ENCODE data around the gene TRIM24. TPM values are rescaled to one million over a fixed set of nuclear protein-coding genes. Genes with fewer than 3 reads are reported as not detected.

Gene TRIM24
- total and polyA plus RNA-seq, 2 of the 13 experiments (the other 11 are each of a cell fraction or from before 2014, with no cell fraction given), result 100 to 106 TPM

DNA sequence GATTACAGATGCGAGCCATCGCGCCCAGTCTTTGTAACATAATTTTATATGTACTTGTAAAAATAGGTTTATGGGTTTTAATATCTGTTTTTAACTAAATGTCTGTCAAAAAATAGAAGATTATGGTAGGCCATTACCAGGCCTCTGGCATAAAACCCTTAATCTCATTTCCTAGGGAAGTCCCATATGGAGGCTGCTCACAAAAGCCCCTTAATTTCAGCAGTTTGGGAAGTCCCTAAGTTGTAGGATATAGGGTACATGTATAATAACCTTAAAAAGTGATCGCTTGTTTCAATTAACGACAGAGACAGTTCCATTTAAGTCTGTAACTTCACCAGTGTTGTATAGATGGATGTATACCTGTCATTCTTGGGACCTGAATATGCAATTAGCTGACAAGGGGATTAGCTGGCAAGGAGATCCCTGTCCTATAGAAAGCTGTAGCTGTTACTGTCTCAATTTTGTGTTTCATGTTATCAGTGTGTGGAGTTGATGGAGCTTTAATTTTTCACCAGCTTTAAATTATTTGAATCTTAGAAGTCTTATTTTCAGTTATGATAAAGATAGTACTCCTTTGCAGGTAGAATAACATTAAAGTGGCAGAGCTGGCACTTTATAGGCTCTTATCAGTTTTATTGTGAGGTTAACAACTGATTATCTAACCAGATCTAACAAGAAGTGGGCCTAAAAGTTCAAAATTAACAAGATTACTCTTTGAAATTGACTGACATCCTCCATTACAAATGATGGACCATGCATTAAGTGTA, 10.5 kb downstream of the TRIM24 start:
- H3K27ac ChIP-seq (ENCODE audit: extremely low read length, insufficient read depth, low read length), result no peak overlapping the region
- POLR2A ChIA-PET, result interaction anchor here (0.6 to 1.4 kb wide), 3 partner anchors 8 to 121 kb away, joined by 3 read pairs; no protein-coding TSS in a partner anchor
- TF ChIP-seq PHF8 (CRISPR knock-in tag; IDR thresholded peaks at IDR 0.05), result no peak
- TF ChIP-seq, protein P1, sequence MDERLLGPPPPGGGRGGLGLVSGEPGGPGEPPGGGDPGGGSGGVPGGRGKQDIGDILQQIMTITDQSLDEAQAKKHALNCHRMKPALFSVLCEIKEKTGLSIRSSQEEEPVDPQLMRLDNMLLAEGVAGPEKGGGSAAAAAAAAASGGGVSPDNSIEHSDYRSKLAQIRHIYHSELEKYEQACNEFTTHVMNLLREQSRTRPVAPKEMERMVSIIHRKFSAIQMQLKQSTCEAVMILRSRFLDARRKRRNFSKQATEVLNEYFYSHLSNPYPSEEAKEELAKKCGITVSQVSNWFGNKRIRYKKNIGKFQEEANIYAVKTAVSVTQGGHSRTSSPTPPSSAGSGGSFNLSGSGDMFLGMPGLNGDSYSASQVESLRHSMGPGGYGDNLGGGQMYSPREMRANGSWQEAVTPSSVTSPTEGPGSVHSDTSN (CRISPR knock-in tag; IDR thresholded peaks at IDR 0.05), result no peak
- TF ChIP-seq MYC (CRISPR knock-in tag; IDR thresholded peaks at IDR 0.05; ENCODE audit: borderline replicate concordance), result no peak
- TF ChIP-seq ZNF740 (CRISPR knock-in tag; IDR thresholded peaks at IDR 0.05), result no peak
- TF ChIP-seq POLR2AphosphoS5 (IDR thresholded peaks at IDR 0.05; ENCODE audit: low read depth, low read length), result peak; percentile 32; the same call in 1 of the 2 replicates
- TF ChIP-seq TMF1 (CRISPR knock-in tag; IDR thresholded peaks at IDR 0.05; ENCODE audit: low read depth), result no peak
- no peak for TF ChIP-seq ONECUT2 (CRISPR knock-in tag; IDR thresholded peaks at IDR 0.05)
- TF ChIP-seq MBD4 (IDR thresholded peaks at IDR 0.05; ENCODE audit: borderline replicate concordance, low read length), result 0 out of 2 replicates have a peak, but pooled peaks have one; percentile 39
- TF ChIP-seq, protein P2, sequence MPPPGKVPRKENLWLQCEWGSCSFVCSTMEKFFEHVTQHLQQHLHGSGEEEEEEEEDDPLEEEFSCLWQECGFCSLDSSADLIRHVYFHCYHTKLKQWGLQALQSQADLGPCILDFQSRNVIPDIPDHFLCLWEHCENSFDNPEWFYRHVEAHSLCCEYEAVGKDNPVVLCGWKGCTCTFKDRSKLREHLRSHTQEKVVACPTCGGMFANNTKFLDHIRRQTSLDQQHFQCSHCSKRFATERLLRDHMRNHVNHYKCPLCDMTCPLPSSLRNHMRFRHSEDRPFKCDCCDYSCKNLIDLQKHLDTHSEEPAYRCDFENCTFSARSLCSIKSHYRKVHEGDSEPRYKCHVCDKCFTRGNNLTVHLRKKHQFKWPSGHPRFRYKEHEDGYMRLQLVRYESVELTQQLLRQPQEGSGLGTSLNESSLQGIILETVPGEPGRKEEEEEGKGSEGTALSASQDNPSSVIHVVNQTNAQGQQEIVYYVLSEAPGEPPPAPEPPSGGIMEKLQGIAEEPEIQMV (CRISPR knock-in tag; IDR thresholded peaks at IDR 0.05; ENCODE audit: low read depth), result no peak
- no peak for TF ChIP-seq MLLT10 (CRISPR knock-in tag; IDR thresholded peaks at IDR 0.05)
- no peak for TF ChIP-seq SMAD1 (CRISPR knock-in tag; IDR thresholded peaks at IDR 0.05; ENCODE audit: borderline replicate concordance, low read depth)
- no peak for TF ChIP-seq ZBTB7B (CRISPR knock-in tag; IDR thresholded peaks at IDR 0.05)
- no peak for TF ChIP-seq PHF5A (CRISPR knock-in tag; IDR thresholded peaks at IDR 0.05; ENCODE audit: low read depth, unreplicated experiment)
- no peak for TF ChIP-seq ZNF768 (CRISPR knock-in tag; IDR thresholded peaks at IDR 0.05)
- TF ChIP-seq ZBTB8A (CRISPR knock-in tag; IDR thresholded peaks at IDR 0.05; ENCODE audit: borderline replicate concordance, low read depth), result no peak
- no peak for TF ChIP-seq ZNF546 (CRISPR knock-in tag; conservative IDR thresholded peaks at IDR 0.05)
- no peak for TF ChIP-seq ZNF773 (CRISPR knock-in tag; IDR thresholded peaks at IDR 0.05; ENCODE audit: borderline replicate concordance)
- TF ChIP-seq REL (CRISPR knock-in tag; conservative IDR thresholded peaks at IDR 0.05), result no peak
- no peak for TF ChIP-seq ZNF430 (CRISPR knock-in tag; IDR thresholded peaks at IDR 0.05)
- TF ChIP-seq BCL6 (CRISPR knock-in tag; IDR thresholded peaks at IDR 0.05), result no peak
- no peak for TF ChIP-seq HMGA1 (CRISPR knock-in tag; conservative IDR thresholded peaks at IDR 0.05)
- TF ChIP-seq ZNF788 (CRISPR knock-in tag; IDR thresholded peaks at IDR 0.05; ENCODE audit: borderline replicate concordance), result no peak
- TF ChIP-seq SMAD9 (CRISPR knock-in tag; IDR thresholded peaks at IDR 0.05), result no peak
- TF ChIP-seq REPIN1 (CRISPR knock-in tag; IDR thresholded peaks at IDR 0.05; ENCODE audit: borderline replicate concordance, low read depth), result no peak
- TF ChIP-seq POLR2AphosphoS2 (IDR thresholded peaks at IDR 0.05; ENCODE audit: low read depth, low read length), result peak; percentile 60; the same call in 1 of the 2 replicates

More for the DNA sequence above, 10.5 kb downstream of the TRIM24 start:
- Histone ChIP-seq H3K9me3 (ENCODE audit: low read length) (no peaks in the 10 kb centered on the region), H3K4me2 (ENCODE audit: low read depth, low read length) (peak overlapping the region; percentile 41), H3K79me2 (ENCODE audit: insufficient read depth, low read length) (peaks cover 98% of the 10 kb centered on the region), H4K20me1 (ENCODE audit: insufficient read depth, low read length) (peaks cover 97% of the 10 kb centered on the region), H3K4me1 (ENCODE audit: insufficient read depth, low read length) (peaks cover 99% of the 10 kb centered on the region), H2AFZ (ENCODE audit: low read length) (no peak overlapping the region), H3K4me3 (replicated peaks in 1 of 3; ENCODE audit: insufficient read depth in 1 of 3, low read depth in 2 of 3, low read length in 3 of 3) (no peak overlapping the region; a peak in 1 of 6 replicates), H3K36me3 (replicated peaks in 1 of 2; ENCODE audit: control insufficient read depth in 1 of 2, insufficient read depth in 2 of 2, low read length in 2 of 2) (peaks cover 4 to 13% of the 10 kb centered on the region in 2 experiments), H3K27me3 (ENCODE audit: control insufficient read depth in 1 of 2, insufficient read depth in 2 of 2, low read length in 2 of 2) (no peaks in the 10 kb centered on the region), H3K9ac (ENCODE audit: insufficient read depth, low read depth, low read length) (no peak overlapping the region)
- CTCF ChIA-PET (ENCODE audit: low intra/inter-chr PET ratio, low total read pairs), result no interaction called here
- intact Hi-C loops (cut with micrococcal nuclease; ENCODE audit: unreplicated experiment), result loop anchor here (10.0 kb wide), 1 partner anchor 376 kb away; no protein-coding TSS in a partner anchor
- DNase-seq (ENCODE audit: low spot score), result no peak
- BruUV-seq (replicated peaks), result no TSS peak
- no peak for ATAC-seq
- 84% methylated on average over 5 of the region's 5 CpGs for WGBS (ENCODE audit: low lambda C conversion rate)
- FAIRE-seq, result no peak
- in situ Hi-C loops (cut with HindIII; ENCODE audit: extremely low pct_ligation_motif_present, low pct_unique_long_range_greater_than_20kb), result no loop called here
